WERI-Rb-1 (cell line): ENCODE measurements around the gene CATSPERD.

Experiments
- DNase-seq: peaks from one replicate; pipeline ENCODE4 v3.0.0-alpha.2; 2020
- H3K27ac ChIP-seq: fragments of 250-450 bp; sonication (Bioruptor Pico); 2 replicates; pipeline ENCODE4 v1.5.1; 2020; ENCODE audit warnings: mild to moderate bottlenecking, moderate library complexity
- H3K27me3 ChIP-seq: fragments of 250-450 bp; sonication (Bioruptor Pico); 2 replicates; pipeline ENCODE4 v1.5.1; 2021; ENCODE audit warnings: mild to moderate bottlenecking, low read depth, moderate library complexity; ENCODE audit not compliant: insufficient read depth, severe bottlenecking
- H3K36me3 ChIP-seq: fragments of 250-450 bp; sonication (Bioruptor Pico); 2 replicates; pipeline ENCODE4 v1.5.1; 2020; ENCODE audit warnings: mild to moderate bottlenecking, moderate library complexity
- H3K4me3 ChIP-seq: 2 replicates; pipeline ENCODE4 v1.5.1; 2011; ENCODE audit warnings: low read depth, mild to moderate bottlenecking, control low read depth, low read length
- H3K9me3 ChIP-seq: fragments of 250-450 bp; sonication (Bioruptor Pico); 2 replicates; pipeline ENCODE4 v1.5.1; 2021; ENCODE audit warnings: mild to moderate bottlenecking, moderate library complexity; ENCODE audit not compliant: severe bottlenecking
- CTCF ChIP-seq: IDR thresholded peaks from 2 replicates; pipeline ENCODE4 v1.5.1; 2011; ENCODE audit warnings: low read depth, mild to moderate bottlenecking, control low read depth, inconsistent platforms, low read length

Gene CATSPERD

DNA sequence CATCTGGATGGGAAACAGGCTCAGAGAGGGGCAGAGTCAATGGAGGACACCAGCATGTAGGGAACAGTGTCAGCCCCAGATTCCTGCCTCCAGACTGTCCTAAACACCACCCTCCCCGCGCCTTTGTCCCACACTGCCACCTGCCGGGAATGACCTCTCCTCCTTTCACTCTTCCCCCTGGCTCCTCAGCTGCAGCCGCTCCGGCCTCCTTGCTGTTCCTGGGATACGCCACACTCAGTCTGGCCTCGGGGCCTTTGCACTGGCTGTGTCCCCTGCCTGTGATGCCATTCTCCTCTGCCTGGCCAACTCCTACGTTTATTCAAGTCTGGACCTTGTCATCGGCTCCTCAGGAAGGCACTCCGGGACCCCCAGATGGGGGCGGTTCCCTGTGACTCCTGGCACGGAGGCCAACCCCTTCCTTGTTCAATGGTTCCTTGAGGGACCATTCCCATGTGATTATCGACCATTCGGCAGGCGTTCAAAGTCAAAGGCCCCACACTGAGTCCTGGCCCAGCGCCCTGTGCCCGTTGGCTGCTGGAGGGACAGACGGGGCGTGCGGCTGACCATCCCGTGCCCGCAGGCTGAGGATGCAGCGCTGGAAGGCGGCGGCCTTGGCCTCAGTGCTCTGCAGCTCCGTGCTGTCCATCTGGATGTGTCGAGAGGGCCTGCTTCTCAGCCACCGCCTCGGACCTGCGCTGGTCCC is 103.3 kb downstream of the CATSPERD start:
- no peak overlapping the region for H3K27ac ChIP-seq
- peak; percentile 36 for TF ChIP-seq CTCF
- H3K4me3 ChIP-seq = no peak overlapping the region
- no peaks in the 10 kb centered on the region for H3K36me3 ChIP-seq
- DNase-seq = no peak
- H3K9me3 ChIP-seq = no peaks in the 10 kb centered on the region
- H3K27me3 ChIP-seq = no peaks in the 10 kb centered on the region

DNA sequence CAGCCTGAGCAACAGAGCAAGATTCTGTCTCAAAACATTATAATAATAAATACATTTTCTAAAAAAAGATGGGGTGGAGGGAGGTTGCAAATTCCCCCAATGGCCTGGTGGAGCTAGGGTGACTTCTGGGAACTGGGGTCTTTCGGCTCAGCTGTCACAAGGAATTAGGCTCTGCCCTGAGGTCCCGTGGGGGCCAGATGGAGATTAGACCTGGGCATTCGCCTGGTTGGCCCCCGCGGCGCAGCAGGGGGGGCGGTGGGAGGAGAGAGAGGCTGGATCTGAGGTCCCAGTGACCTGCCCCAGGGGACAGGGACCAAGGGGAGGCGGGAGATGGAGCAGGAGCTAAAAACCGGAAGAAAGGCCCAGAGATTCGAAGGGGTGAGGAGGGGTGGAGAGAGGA is 104.3 kb downstream of the CATSPERD start:
- Histone ChIP-seq H3K27ac (no peak overlapping the region), H3K27me3 (no peaks in the 10 kb centered on the region), H3K9me3 (no peaks in the 10 kb centered on the region), H3K36me3 (no peaks in the 10 kb centered on the region), H3K4me3 (no peak overlapping the region)
- no peak for TF ChIP-seq CTCF
- peak; percentile 76 for DNase-seq

GRCh38 chr19:5825178-5825577 is 104.7 kb downstream of the CATSPERD start:
- no peaks in the 10 kb centered on the region for H3K27me3 ChIP-seq
- TF ChIP-seq CTCF = no peak
- DNase-seq = no peak
- H3K36me3 ChIP-seq = no peaks in the 10 kb centered on the region
- H3K4me3 ChIP-seq = no peak overlapping the region
- H3K27ac ChIP-seq = no peak overlapping the region
- H3K9me3 ChIP-seq = no peaks in the 10 kb centered on the region

- H3K4me3 ChIP-seq = no peak overlapping the region
- H3K9me3 ChIP-seq = no peaks in the 10 kb centered on the region
- TF ChIP-seq CTCF = peak; percentile 23; the same call in 1 of the 2 replicates
- no peaks in the 10 kb centered on the region for H3K27me3 ChIP-seq
- peak; percentile 83 for DNase-seq
- H3K27ac ChIP-seq = no peak overlapping the region
- H3K36me3 ChIP-seq = no peaks in the 10 kb centered on the region
Measured at GRCh38 chr19:5826531-5827341, 106.3 kb downstream of the CATSPERD start.

DNA sequence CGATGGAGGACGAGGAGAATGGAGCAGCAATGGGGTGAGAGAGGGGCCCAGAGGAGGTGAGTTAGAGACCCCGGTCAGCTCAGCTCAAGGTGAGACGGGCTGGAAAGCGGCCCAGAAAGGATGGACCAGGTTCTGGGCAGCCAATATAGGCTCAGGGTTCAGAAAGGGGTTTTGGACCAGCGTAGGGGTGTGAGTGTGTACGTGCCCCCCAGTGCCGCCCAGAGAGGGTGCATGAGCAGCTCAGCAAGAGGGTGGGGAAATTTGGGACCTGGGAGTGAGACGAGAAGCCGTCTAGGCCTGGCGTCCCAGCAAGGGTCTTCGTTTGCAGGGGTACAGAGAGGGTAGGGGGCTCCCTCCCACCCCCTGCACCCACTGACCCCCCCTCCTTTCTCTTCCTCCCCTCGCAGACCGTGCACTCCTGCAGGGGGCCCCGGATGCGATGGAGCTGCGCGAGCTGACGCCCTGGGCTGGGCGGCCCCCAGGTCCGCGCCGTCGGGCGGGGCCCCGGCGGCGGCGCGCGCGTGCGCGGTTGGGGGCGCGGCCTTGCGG is 107.0 kb downstream of the CATSPERD start:
- H3K9me3 ChIP-seq = no peaks in the 10 kb centered on the region
- DNase-seq = no peak
- H3K27me3 ChIP-seq = no peaks in the 10 kb centered on the region
- H3K36me3 ChIP-seq = no peaks in the 10 kb centered on the region
- H3K27ac ChIP-seq = no peak overlapping the region
- no peak for TF ChIP-seq CTCF
- no peak overlapping the region for H3K4me3 ChIP-seq
